HCT116 (cell line): ENCODE data around the gene GGNBP2. TPM values are rescaled to one million over a fixed set of nuclear protein-coding genes. Genes with fewer than 3 reads are reported as not detected.

Source experiments
- ATAC-seq: fragments of 200-7000 bp; cut with Tn5 transposase; 2 replicates; pipeline ENCODE4 v1.9.1; 2020; ENCODE audit warnings: mild to moderate bottlenecking, moderate library complexity
- BruUV-seq: library from RNA; stranded (reverse); fragments of 400-500 nt; replicated peaks from 2 replicates; lab custom pipeline; 2021; lab: Mats Ljungman, UMichigan
- CTCF ChIA-PET: fragments of 300-600 bp; sonication (Branson Sonifier 250); formaldehyde crosslinking; loops from one replicate; lab custom pipeline; 2021; ENCODE audit warnings: antibody characterized with exemption; lab: Charles Lee
- POLR2A ChIA-PET: fragments of 300-600, 350-600 bp; sonication (Branson Sonifier 250); formaldehyde crosslinking; loops from one replicate; lab custom pipeline; 2021; ENCODE audit warnings: antibody characterized with exemption; lab: Charles Lee
- RAD21 ChIA-PET, 2 experiments: fragments of 300-600 bp; sonication (Branson Sonifier 250); formaldehyde crosslinking; loops; one replicate each; lab custom pipeline; 2023; ENCODE audit warnings: low total read pairs in 2 of 2; ENCODE audit not compliant: uncharacterized antibody in 2 of 2, unreplicated experiment in 2 of 2, low non-redundant PET in 1 of 2; lab: Charles Lee
- DNase-seq: peaks from one replicate; pipeline ENCODE4 v3.0.0-alpha.2; 2010; ENCODE audit warnings: low read depth, low spot score
- H2AFZ ChIP-seq: fragments of 200-600 bp; shearing (Covaris generic), sonication (generic); 2 replicates; pipeline ENCODE4 v1.6.1; 2017; ENCODE audit warnings: low read depth, mixed run types, mixed read lengths, antibody characterized with exemption, low read length; ENCODE audit not compliant: poor library complexity, severe bottlenecking
- H3K27ac ChIP-seq: 2 replicates; pipeline ENCODE4 v1.5.1; 2012; ENCODE audit warnings: low read depth, low read length
- H3K27me3 ChIP-seq: fragments of 200-600 bp; sonication (generic); 2 replicates; pipeline ENCODE4 v1.6.1; 2016; ENCODE audit warnings: mixed run types, low read length, mixed read lengths; ENCODE audit not compliant: insufficient read depth
- H3K36me3 ChIP-seq, 2 experiments: fragments of 200-500 bp in 1 of 2; fragments of 200-600 bp in 1 of 2; sonication (Bioruptor generic) in 1 of 2; sonication (generic) in 1 of 2; 2 replicates each; pipeline versions ENCODE4 v1.5.1 to v1.6.1; 2014 to 2016; ENCODE audit warnings: low read length in 2 of 2, inconsistent platforms in 1 of 2, mixed read lengths in 1 of 2, mixed run types in 1 of 2; ENCODE audit not compliant: insufficient read depth in 2 of 2, control insufficient read depth in 1 of 2
- H3K4me1 ChIP-seq, 2 experiments: fragments of 200-600 bp in 1 of 2; sonication (generic) in 1 of 2; 2 replicates each; pipeline versions ENCODE4 v1.5.1 to v1.6.1; 2012 to 2017; ENCODE audit warnings: low read length in 2 of 2, inconsistent platforms in 1 of 2, mild to moderate bottlenecking in 1 of 2, mixed read lengths in 1 of 2, mixed run types in 1 of 2, moderate library complexity in 1 of 2; ENCODE audit not compliant: insufficient read depth in 2 of 2, control insufficient read depth in 1 of 2
- H3K4me2 ChIP-seq: fragments of 200-600 bp; sonication (generic); 2 replicates; pipeline ENCODE4 v1.6.1; 2017; ENCODE audit warnings: mixed run types, low read length, mixed read lengths
- H3K4me3 ChIP-seq, 2 experiments: fragments of 200-600 bp in 1 of 2; sonication (generic) in 1 of 2; replicated peaks in 1 of 2; 2 replicates each; pipeline ENCODE4 v1.5.1; 2011 to 2016; ENCODE audit warnings: low read length in 2 of 2, control low read depth in 1 of 2, low read depth in 1 of 2, mild to moderate bottlenecking in 1 of 2, mixed read lengths in 1 of 2, mixed run types in 1 of 2
- H3K79me2 ChIP-seq: fragments of 200-600 bp; sonication (generic); 2 replicates; pipeline ENCODE4 v1.6.1; 2017; ENCODE audit warnings: mild to moderate bottlenecking, mixed run types, low read length, moderate library complexity, mixed read lengths; ENCODE audit not compliant: insufficient read depth
- H3K9ac ChIP-seq: fragments of 200-600 bp; sonication (generic); 2 replicates; pipeline ENCODE4 v1.6.1; 2016; ENCODE audit warnings: low read length, mixed read lengths
- H3K9me2 ChIP-seq: fragments of 200-600 bp; sonication (generic), shearing (Covaris generic); 2 replicates; pipeline ENCODE4 v1.6.1; 2017; ENCODE audit warnings: mixed run types, mild to moderate bottlenecking, moderate library complexity; ENCODE audit not compliant: insufficient read depth
- H3K9me3 ChIP-seq, 2 experiments: fragments of 200-500 bp in 1 of 2; fragments of 200-600 bp in 1 of 2; sonication (Bioruptor generic) in 1 of 2; sonication (generic) in 1 of 2; 2 replicates each; pipeline ENCODE4 v1.6.1; 2014 to 2017; ENCODE audit warnings: low read length in 2 of 2, mixed read lengths in 2 of 2, inconsistent platforms in 1 of 2, low read depth in 1 of 2, mild to moderate bottlenecking in 1 of 2, mixed run types in 1 of 2, moderate library complexity in 1 of 2; ENCODE audit not compliant: control insufficient read depth in 1 of 2, insufficient read depth in 1 of 2
- H4K20me1 ChIP-seq: fragments of 200-600 bp; sonication (generic), shearing (Covaris generic); 2 replicates; pipeline ENCODE4 v1.6.1; 2017; ENCODE audit warnings: mixed run types, mild to moderate bottlenecking, moderate library complexity; ENCODE audit not compliant: insufficient read depth
- CEBPB ChIP-seq: IDR thresholded peaks from 2 replicates; pipeline ENCODE4 v1.6.1; 2012; ENCODE audit warnings: low read depth
- EGR1 ChIP-seq: IDR thresholded peaks from 2 replicates; pipeline ENCODE4 v1.6.1; 2012; ENCODE audit warnings: low read depth
- EZH2 ChIP-seq: fragments of 200-600 bp; sonication (generic); IDR thresholded peaks from 2 replicates; pipeline ENCODE4 v1.6.1; 2017; ENCODE audit warnings: antibody characterized with exemption, mixed run types
- EZH2phosphoT487 ChIP-seq: fragments of 200-600 bp; IDR thresholded peaks from 2 replicates; pipeline ENCODE4 v1.6.1; 2018; ENCODE audit warnings: antibody characterized with exemption, borderline replicate concordance
- FOSL1 ChIP-seq: IDR thresholded peaks from 2 replicates; pipeline ENCODE4 v1.6.1; 2012; ENCODE audit warnings: low read depth
- JUND ChIP-seq: IDR thresholded peaks from 2 replicates; pipeline ENCODE4 v1.6.1; 2012
- POLR2A ChIP-seq: IDR thresholded peaks from 2 replicates; pipeline ENCODE4 v1.7.0; 2011; ENCODE audit warnings: borderline replicate concordance; ENCODE audit not compliant: insufficient read depth, insufficient read length; ENCODE audit errors: extremely low read depth
- RAD21 ChIP-seq: IDR thresholded peaks from 2 replicates; pipeline ENCODE4 v1.6.1; 2012; ENCODE audit warnings: low read depth, mild to moderate bottlenecking
- SP1 ChIP-seq: IDR thresholded peaks from 2 replicates; pipeline ENCODE4 v1.6.1; 2012; ENCODE audit warnings: low read depth
- ZFX ChIP-seq: fragments of 450-650 bp; IDR thresholded peaks from 2 replicates; pipeline ENCODE4 v1.6.1; 2017
- intact Hi-C: fragments of 100-400 bp; cut with micrococcal nuclease; formaldehyde crosslinking; loops from 2 replicates; pipeline ENCODE4 v1.10.0; 2022
- total RNA-seq: library from RNA; stranded (reverse); gene quantifications from one replicate; pipeline ENCODE4 v1.2.1, GENCODE V29; 2021; ENCODE audit not compliant: unreplicated experiment
- TF ChIP-seq, protein P1 (sequence below), 3 experiments: fragments of 200-600 bp in 1 of 3; sonication (generic) in 1 of 3; IDR thresholded peaks in 2 of 3; conservative IDR thresholded peaks in 1 of 3; 2 replicates each; pipeline ENCODE4 v1.5.1; 2012 to 2017; ENCODE audit warnings: low read depth in 2 of 3, low read length in 2 of 3, antibody characterized with exemption in 1 of 3, borderline replicate concordance in 1 of 3, control low read depth in 1 of 3, mild to moderate bottlenecking in 1 of 3, mixed read lengths in 1 of 3, mixed run types in 1 of 3, moderate library complexity in 1 of 3; ENCODE audit not compliant: insufficient read depth in 1 of 3

The GGNBP2 gene
- total RNA-seq, 1 experiment from 2014 or later, result 58.2 TPM

DNA sequence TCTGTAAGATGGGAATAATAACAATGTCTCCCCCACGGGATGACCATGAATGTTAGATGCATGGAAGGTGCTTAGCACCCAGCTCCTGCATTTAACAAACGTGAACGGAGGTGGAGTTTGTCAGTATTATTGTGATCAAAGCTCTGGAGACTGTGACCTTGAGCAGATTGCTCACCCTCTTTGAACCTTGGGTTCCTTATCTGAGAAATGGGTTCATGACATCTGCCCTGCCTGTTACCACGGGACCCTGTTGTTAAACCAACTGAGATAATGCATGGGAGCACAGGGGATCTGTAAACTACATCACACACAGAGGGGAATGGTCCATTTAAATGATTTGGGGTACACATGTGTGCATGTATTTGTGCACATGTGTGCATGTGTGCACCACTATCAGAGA lies 86.3 kb downstream of the GGNBP2 start (continued):
- TF ChIP-seq, protein P1, sequence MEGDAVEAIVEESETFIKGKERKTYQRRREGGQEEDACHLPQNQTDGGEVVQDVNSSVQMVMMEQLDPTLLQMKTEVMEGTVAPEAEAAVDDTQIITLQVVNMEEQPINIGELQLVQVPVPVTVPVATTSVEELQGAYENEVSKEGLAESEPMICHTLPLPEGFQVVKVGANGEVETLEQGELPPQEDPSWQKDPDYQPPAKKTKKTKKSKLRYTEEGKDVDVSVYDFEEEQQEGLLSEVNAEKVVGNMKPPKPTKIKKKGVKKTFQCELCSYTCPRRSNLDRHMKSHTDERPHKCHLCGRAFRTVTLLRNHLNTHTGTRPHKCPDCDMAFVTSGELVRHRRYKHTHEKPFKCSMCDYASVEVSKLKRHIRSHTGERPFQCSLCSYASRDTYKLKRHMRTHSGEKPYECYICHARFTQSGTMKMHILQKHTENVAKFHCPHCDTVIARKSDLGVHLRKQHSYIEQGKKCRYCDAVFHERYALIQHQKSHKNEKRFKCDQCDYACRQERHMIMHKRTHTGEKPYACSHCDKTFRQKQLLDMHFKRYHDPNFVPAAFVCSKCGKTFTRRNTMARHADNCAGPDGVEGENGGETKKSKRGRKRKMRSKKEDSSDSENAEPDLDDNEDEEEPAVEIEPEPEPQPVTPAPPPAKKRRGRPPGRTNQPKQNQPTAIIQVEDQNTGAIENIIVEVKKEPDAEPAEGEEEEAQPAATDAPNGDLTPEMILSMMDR (IDR thresholded peaks at IDR 0.05 in 2 of 3, conservative IDR thresholded peaks at IDR 0.05 in 1 of 3; ENCODE audit: borderline replicate concordance in 1 of 3, insufficient read depth in 1 of 3, low read depth in 2 of 3, low read length in 2 of 3), result no peak
- no peak for TF ChIP-seq RAD21

DNA sequence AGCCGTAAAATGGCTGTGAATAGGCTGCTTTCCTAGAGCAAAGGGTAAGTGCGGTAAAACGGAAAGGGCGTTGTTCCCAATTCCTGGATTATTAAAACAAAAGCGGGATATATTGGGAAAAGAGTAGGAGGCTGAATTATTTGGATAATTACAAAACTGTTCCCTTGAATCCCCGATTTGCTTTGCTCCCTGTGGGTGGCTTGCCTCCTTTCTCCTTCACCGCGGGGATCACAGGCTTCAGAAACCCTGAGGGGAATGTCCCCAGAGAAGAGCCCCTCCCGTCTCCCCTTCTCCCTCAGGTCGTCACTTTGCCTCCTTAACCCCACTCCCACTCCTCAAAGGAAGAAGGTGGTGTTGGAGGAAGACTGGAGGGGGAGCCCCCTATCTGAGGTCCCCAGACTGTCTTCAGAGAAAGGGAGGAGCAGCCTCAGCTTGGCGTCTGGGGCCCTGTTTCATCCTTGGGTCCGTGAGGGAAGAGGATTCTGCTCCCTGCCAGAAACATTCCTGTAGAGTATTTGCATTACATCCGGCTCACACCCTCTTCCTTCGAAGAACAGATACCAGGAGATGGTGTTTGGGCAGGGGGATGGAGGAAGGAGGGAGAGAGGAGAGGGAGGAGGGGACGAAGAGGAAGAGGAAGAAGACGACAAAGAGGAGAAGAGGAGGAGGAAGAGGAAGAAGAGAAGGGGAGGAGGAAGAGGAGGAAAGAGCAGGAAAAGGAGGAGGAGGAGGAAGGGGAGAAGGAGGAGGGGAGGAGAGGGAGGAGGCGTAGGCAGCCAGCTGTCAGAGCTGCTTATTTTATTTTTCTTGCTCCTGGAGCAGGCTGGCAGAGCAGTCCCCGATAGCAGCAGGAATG lies 88.4 kb downstream of the GGNBP2 start:
- TF ChIP-seq JUND (no peak), EZH2 (no peak), ZFX (no peak), EGR1 (no peak), POLR2A (no peak), CEBPB (no peak), SP1 (no peak), FOSL1 (no peak), EZH2phosphoT487 (no peak)
- TF ChIP-seq, protein P1 (IDR thresholded peaks at IDR 0.05 in 2 of 3, conservative IDR thresholded peaks at IDR 0.05 in 1 of 3; ENCODE audit: borderline replicate concordance in 1 of 3, insufficient read depth in 1 of 3, low read depth in 2 of 3, low read length in 2 of 3), result no peak
- ChIA-PET CTCF (no interaction called here), POLR2A (interaction anchor here (0.6 kb wide), 1 partner anchor 413 kb away, joined by 3 read pairs; no protein-coding TSS in a partner anchor), RAD21 (no interaction called here)
- Histone ChIP-seq H3K27ac (no peak overlapping the region), H4K20me1 (no peaks in the 10 kb centered on the region), H3K4me1 (peaks cover 0 to 4% of the 10 kb centered on the region in 2 experiments; a peak in 2 of 4 replicates), H3K36me3 (no peaks in the 10 kb centered on the region), H3K4me3 (no peak overlapping the region), H3K9me3 (no peaks in the 10 kb centered on the region), H3K9me2 (no peaks in the 10 kb centered on the region), H3K79me2 (no peaks in the 10 kb centered on the region), H3K27me3 (0 out of 2 replicates have a peak, but pooled peaks cover 4% of the 10 kb centered on the region), H3K4me2 (no peak overlapping the region), H3K9ac (no peak overlapping the region), H2AFZ (no peak overlapping the region)
- intact Hi-C loops, result no loop called here
- BruUV-seq, result no TSS peak
- ATAC-seq, result no peak
- DNase-seq, result no peak

Other genes starting within 250 kb of the GGNBP2 start
- not detected for gene TBC1D3G, start 221.0 kb upstream of the GGNBP2 start, total RNA-seq
- gene TBC1D3H, start 156.5 kb upstream of the GGNBP2 start, total RNA-seq, result not detected
- 33.9 TPM for gene ZNHIT3, start 58.2 kb upstream of the GGNBP2 start, total RNA-seq
- 167 TPM for gene MYO19, start 10.1 kb upstream of the GGNBP2 start, total RNA-seq
- gene PIGW, start 9.9 kb upstream of the GGNBP2 start, total RNA-seq, result 16.4 TPM
- 21.5 TPM for gene DHRS11, start 47.0 kb downstream of the GGNBP2 start, total RNA-seq
- 14.5 TPM for gene MRM1, start 56.7 kb downstream of the GGNBP2 start, total RNA-seq